Measurements from ENCODE around the gene PEX14. TPM values are rescaled to one million over a fixed set of nuclear protein-coding genes. Genes with fewer than 3 reads are reported as not detected.

The PEX14 gene
- total RNA-seq, 1 donor from 2014 or later = 22.7 TPM

GRCh38 chr1:10647414-10648170 is 172.8 kb downstream of the PEX14 start:
- H3K27ac Mint-ChIP-seq = no peak overlapping the region
- no peaks in the 10 kb centered on the region for H3K27me3 Mint-ChIP-seq (ENCODE audit: insufficient read depth)
- no peak for DNase-seq (ENCODE audit: low spot score)
- no peaks in the 10 kb centered on the region for H3K36me3 Mint-ChIP-seq (ENCODE audit: low read depth)
- H3K4me3 Mint-ChIP-seq = no peak overlapping the region
- no peaks in the 10 kb centered on the region for H3K4me1 Mint-ChIP-seq (ENCODE audit: low read depth)
- no peaks in the 10 kb centered on the region for H3K9me3 Mint-ChIP-seq
- intact Hi-C loops (cut with micrococcal nuclease) = no loop called here

GRCh38 chr1:10648689-10649516 is 174.2 kb downstream of the PEX14 start:
- H3K4me1 Mint-ChIP-seq (ENCODE audit: low read depth) = no peaks in the 10 kb centered on the region
- H3K27me3 Mint-ChIP-seq (ENCODE audit: insufficient read depth) = no peaks in the 10 kb centered on the region
- H3K9me3 Mint-ChIP-seq = no peaks in the 10 kb centered on the region
- H3K27ac Mint-ChIP-seq = no peak overlapping the region
- no peak for DNase-seq (ENCODE audit: low spot score)
- no peak overlapping the region for H3K4me3 Mint-ChIP-seq
- no peaks in the 10 kb centered on the region for H3K36me3 Mint-ChIP-seq (ENCODE audit: low read depth)
- intact Hi-C loops (cut with micrococcal nuclease) = no loop called here

- no peaks in the 10 kb centered on the region for H3K4me1 Mint-ChIP-seq (ENCODE audit: low read depth)
- H3K27me3 Mint-ChIP-seq (ENCODE audit: insufficient read depth) = no peaks in the 10 kb centered on the region
- intact Hi-C loops (cut with micrococcal nuclease) = no loop called here
- no peak for DNase-seq (ENCODE audit: low spot score)
- H3K4me3 Mint-ChIP-seq = no peak overlapping the region
- H3K27ac Mint-ChIP-seq = no peak overlapping the region
- no peaks in the 10 kb centered on the region for H3K36me3 Mint-ChIP-seq (ENCODE audit: low read depth)
- H3K9me3 Mint-ChIP-seq = no peaks in the 10 kb centered on the region
Observed at GRCh38 chr1:10649517-10650201, 174.9 kb downstream of the PEX14 start.

- H3K27me3 Mint-ChIP-seq (ENCODE audit: insufficient read depth) = no peaks in the 10 kb centered on the region
- no peak overlapping the region for H3K4me3 Mint-ChIP-seq
- no peak overlapping the region for H3K27ac Mint-ChIP-seq
- H3K36me3 Mint-ChIP-seq (ENCODE audit: low read depth) = no peaks in the 10 kb centered on the region
- no peaks in the 10 kb centered on the region for H3K4me1 Mint-ChIP-seq (ENCODE audit: low read depth)
- no peak for DNase-seq (ENCODE audit: low spot score)
- H3K9me3 Mint-ChIP-seq = no peaks in the 10 kb centered on the region
- intact Hi-C loops (cut with micrococcal nuclease) = no loop called here
Observed at GRCh38 chr1:10650556-10651388, 176.0 kb downstream of the PEX14 start.

- Mint-ChIP-seq H3K4me1 (ENCODE audit: low read depth) (no peaks in the 10 kb centered on the region), H3K4me3 (no peak overlapping the region), H3K36me3 (ENCODE audit: low read depth) (no peaks in the 10 kb centered on the region), H3K9me3 (no peaks in the 10 kb centered on the region), H3K27me3 (ENCODE audit: insufficient read depth) (no peaks in the 10 kb centered on the region), H3K27ac (no peak overlapping the region)
- intact Hi-C loops (cut with micrococcal nuclease) = no loop called here
- no peak for DNase-seq (ENCODE audit: low spot score)
Observed at GRCh38 chr1:10651389-10651766, 176.6 kb downstream of the PEX14 start.

- Mint-ChIP-seq H3K4me1 (ENCODE audit: low read depth) (no peaks in the 10 kb centered on the region), H3K36me3 (ENCODE audit: low read depth) (no peaks in the 10 kb centered on the region), H3K27ac (no peak overlapping the region), H3K4me3 (no peak overlapping the region), H3K9me3 (no peaks in the 10 kb centered on the region), H3K27me3 (ENCODE audit: insufficient read depth) (no peaks in the 10 kb centered on the region)
- intact Hi-C loops (cut with micrococcal nuclease) = no loop called here
- DNase-seq (ENCODE audit: low spot score) = no peak
Observed at GRCh38 chr1:10651793-10652192, 177.0 kb downstream of the PEX14 start.

GRCh38 chr1:10652626-10653025 is 177.9 kb downstream of the PEX14 start:
- Mint-ChIP-seq H3K9me3 (no peaks in the 10 kb centered on the region), H3K4me1 (ENCODE audit: low read depth) (no peaks in the 10 kb centered on the region), H3K27me3 (ENCODE audit: insufficient read depth) (no peaks in the 10 kb centered on the region), H3K27ac (no peak overlapping the region), H3K4me3 (no peak overlapping the region), H3K36me3 (ENCODE audit: low read depth) (no peaks in the 10 kb centered on the region)
- intact Hi-C loops (cut with micrococcal nuclease) = no loop called here
- no peak for DNase-seq (ENCODE audit: low spot score)

- no peaks in the 10 kb centered on the region for H3K9me3 Mint-ChIP-seq
- no peak overlapping the region for H3K27ac Mint-ChIP-seq
- no peaks in the 10 kb centered on the region for H3K4me1 Mint-ChIP-seq (ENCODE audit: low read depth)
- intact Hi-C loops (cut with micrococcal nuclease) = no loop called here
- no peaks in the 10 kb centered on the region for H3K27me3 Mint-ChIP-seq (ENCODE audit: insufficient read depth)
- no peaks in the 10 kb centered on the region for H3K36me3 Mint-ChIP-seq (ENCODE audit: low read depth)
- no peak for DNase-seq (ENCODE audit: low spot score)
- no peak overlapping the region for H3K4me3 Mint-ChIP-seq
Observed at GRCh38 chr1:10653370-10654125, 178.8 kb downstream of the PEX14 start.

GRCh38 chr1:10655002-10655401 is 180.3 kb downstream of the PEX14 start:
- H3K4me3 Mint-ChIP-seq = no peak overlapping the region
- no peaks in the 10 kb centered on the region for H3K36me3 Mint-ChIP-seq (ENCODE audit: low read depth)
- no peak for DNase-seq (ENCODE audit: low spot score)
- intact Hi-C loops (cut with micrococcal nuclease) = no loop called here
- no peaks in the 10 kb centered on the region for H3K9me3 Mint-ChIP-seq
- H3K27ac Mint-ChIP-seq = no peak overlapping the region
- H3K4me1 Mint-ChIP-seq (ENCODE audit: low read depth) = no peaks in the 10 kb centered on the region
- no peaks in the 10 kb centered on the region for H3K27me3 Mint-ChIP-seq (ENCODE audit: insufficient read depth)

- intact Hi-C loops (cut with micrococcal nuclease) = no loop called here
- H3K27ac Mint-ChIP-seq = no peak overlapping the region
- DNase-seq (ENCODE audit: low spot score) = no peak
- H3K27me3 Mint-ChIP-seq (ENCODE audit: insufficient read depth) = no peaks in the 10 kb centered on the region
- no peak overlapping the region for H3K4me3 Mint-ChIP-seq
- no peaks in the 10 kb centered on the region for H3K9me3 Mint-ChIP-seq
- no peaks in the 10 kb centered on the region for H3K4me1 Mint-ChIP-seq (ENCODE audit: low read depth)
- no peaks in the 10 kb centered on the region for H3K36me3 Mint-ChIP-seq (ENCODE audit: low read depth)
Observed at GRCh38 chr1:10656431-10656830, 181.7 kb downstream of the PEX14 start.

- intact Hi-C loops (cut with micrococcal nuclease) = no loop called here
- H3K36me3 Mint-ChIP-seq (ENCODE audit: low read depth) = no peaks in the 10 kb centered on the region
- H3K4me3 Mint-ChIP-seq = no peak overlapping the region
- no peaks in the 10 kb centered on the region for H3K4me1 Mint-ChIP-seq (ENCODE audit: low read depth)
- DNase-seq (ENCODE audit: low spot score) = no peak
- no peak overlapping the region for H3K27ac Mint-ChIP-seq
- H3K9me3 Mint-ChIP-seq = no peaks in the 10 kb centered on the region
- no peaks in the 10 kb centered on the region for H3K27me3 Mint-ChIP-seq (ENCODE audit: insufficient read depth)
Observed at GRCh38 chr1:10657088-10657847, 182.5 kb downstream of the PEX14 start.

Data from activated T-helper 1 cell treated with anti-CD3 and anti-CD28 coated beads, Interleukin-12 subunit alpha, Interleukin-12 subunit beta, Interleukin-2, Interleukin-4 antibody, amounts not matched to agents 30 ng/mL and 10 ng/mL and 1 ng/mL, durations not matched to agents 14 hours and 24 hours and 36 hours (primary cell).